OCI-LY1 (cell line): ENCODE data around the gene TP73.

Experiments
- H2AFZ ChIP-seq: fragments of 200-600 bp; sonication (generic), shearing (Covaris generic); 2 replicates; pipeline ENCODE4 v1.6.0; 2014; ENCODE audit warnings: antibody characterized with exemption, mild to moderate bottlenecking, low read length
- H3F3A ChIP-seq: fragments of 200-600 bp; sonication (generic), shearing (Covaris generic); 2 replicates; pipeline ENCODE4 v1.6.0; 2014; ENCODE audit warnings: mild to moderate bottlenecking, antibody characterized with exemption, low read length, moderate library complexity; ENCODE audit not compliant: insufficient read depth
- H3K27ac ChIP-seq: fragments of 200-600 bp; sonication (generic); 2 replicates; pipeline ENCODE4 v1.5.1; 2014; ENCODE audit warnings: low read length, mixed run types, mild to moderate bottlenecking, low read depth; ENCODE audit not compliant: poor library complexity, severe bottlenecking
- H3K27me3 ChIP-seq: fragments of 200-600 bp; sonication (generic); 2 replicates; pipeline ENCODE4 v1.6.0; 2014; ENCODE audit warnings: antibody characterized with exemption, mild to moderate bottlenecking, low read length, moderate library complexity; ENCODE audit not compliant: insufficient read depth
- H3K36me3 ChIP-seq: fragments of 200-600 bp; sonication (generic); 2 replicates; pipeline ENCODE4 v1.6.1; 2014; ENCODE audit warnings: mild to moderate bottlenecking, antibody characterized with exemption, low read length, moderate library complexity, mixed read lengths; ENCODE audit not compliant: insufficient read depth
- H3K4me1 ChIP-seq: fragments of 200-600 bp; sonication (generic); 2 replicates; pipeline ENCODE4 v1.5.1; 2014; ENCODE audit warnings: mild to moderate bottlenecking, low read length, moderate library complexity; ENCODE audit not compliant: insufficient read depth, severe bottlenecking
- H3K4me2 ChIP-seq: fragments of 200-600 bp; sonication (generic), shearing (Covaris generic); 2 replicates; pipeline ENCODE4 v1.6.1; 2014; ENCODE audit warnings: low read length
- H3K4me3 ChIP-seq: fragments of 200-600 bp; sonication (generic); 2 replicates; pipeline ENCODE4 v1.5.1; 2014; ENCODE audit warnings: low read length, low read depth, mild to moderate bottlenecking, mixed read lengths; ENCODE audit not compliant: poor library complexity, severe bottlenecking
- H3K79me2 ChIP-seq: fragments of 200-600 bp; shearing (Covaris generic); 2 replicates; pipeline ENCODE4 v1.6.1; 2016; ENCODE audit warnings: mixed run types, low read length, mixed read lengths; ENCODE audit not compliant: insufficient read depth
- H3K9ac ChIP-seq: fragments of 200-600 bp; sonication (generic), shearing (Covaris generic); 2 replicates; pipeline ENCODE4 v1.6.1; 2014; ENCODE audit warnings: mild to moderate bottlenecking, low read length, mixed read lengths
- H3K9me2 ChIP-seq: fragments of 200-600 bp; sonication (generic), shearing (Covaris generic); 2 replicates; pipeline ENCODE4 v1.6.1; 2014; ENCODE audit warnings: low read depth, mild to moderate bottlenecking, low read length, mixed read lengths
- H3K9me3 ChIP-seq: fragments of 200-600 bp; shearing (Covaris generic); 2 replicates; pipeline ENCODE4 v1.6.1; 2014; ENCODE audit warnings: low read length, mixed read lengths
- H4K20me1 ChIP-seq: fragments of 200-600 bp; sonication (generic), shearing (Covaris generic); 2 replicates; pipeline ENCODE4 v1.6.0; 2016; ENCODE audit warnings: mild to moderate bottlenecking, low read length; ENCODE audit not compliant: insufficient read depth
- EZH2 ChIP-seq: fragments of 200-600 bp; sonication (generic), shearing (Covaris generic); IDR thresholded peaks from 2 replicates; pipeline ENCODE4 v1.8.0; 2017; ENCODE audit warnings: borderline replicate concordance, mixed run types, mild to moderate bottlenecking, antibody characterized with exemption, low read length, moderate library complexity, mixed read lengths
- TF ChIP-seq, protein P1 (sequence below): fragments of 200-600 bp; sonication (generic), shearing (Covaris generic); IDR thresholded peaks from 2 replicates; pipeline ENCODE4 v1.5.1; 2017; ENCODE audit warnings: mild to moderate bottlenecking, antibody characterized with exemption, low read length, moderate library complexity, mixed read lengths

Gene TP73

GRCh38 chr1:3697810-3698209 lies 45.5 kb downstream of the TP73 start:
- H3K79me2 ChIP-seq, result no peaks in the 10 kb centered on the region

DNA sequence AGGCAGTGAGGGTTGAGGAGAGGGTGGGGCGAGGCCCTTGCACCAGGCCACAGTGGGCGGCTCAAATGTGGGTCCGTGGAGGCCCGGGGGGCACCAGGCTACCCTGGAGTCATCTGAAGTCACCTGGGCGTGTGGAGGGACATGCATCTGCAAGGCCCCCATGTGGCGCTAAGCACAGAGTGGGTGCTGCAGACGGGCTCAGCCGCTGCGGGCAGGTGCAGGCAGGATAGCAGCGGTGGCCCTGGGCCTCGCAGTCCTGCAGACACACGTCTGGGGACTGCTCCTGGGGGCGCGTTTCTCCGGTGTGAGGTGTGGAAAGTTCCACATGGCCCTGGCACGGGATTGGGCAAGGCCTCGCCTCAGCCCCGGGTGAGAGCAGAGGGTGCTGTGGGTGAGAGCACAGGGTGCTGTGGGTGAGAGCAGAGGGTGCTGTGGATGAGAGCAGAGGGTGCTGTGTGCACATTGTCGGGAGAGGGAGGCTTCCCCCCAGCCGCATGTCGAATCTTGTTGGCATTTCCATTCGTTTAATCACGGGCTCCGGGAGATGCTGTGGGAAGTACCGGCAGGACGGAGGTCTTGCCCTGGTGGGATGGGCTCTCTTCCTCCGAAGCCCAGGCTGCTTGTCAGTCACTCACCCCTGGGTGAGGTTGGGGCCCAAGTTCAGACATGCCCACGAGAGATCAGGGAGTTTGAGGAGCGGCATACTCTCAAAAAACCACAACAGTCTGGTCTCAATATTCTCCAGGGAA lies 46.5 kb downstream of the TP73 start:
- Histone ChIP-seq H3K27me3 (peaks cover 8% of the 10 kb centered on the region), H3K9me3 (no peaks in the 10 kb centered on the region), H3K9ac (no peak overlapping the region), H2AFZ (no peak overlapping the region), H3K4me3 (no peak overlapping the region), H3K4me2 (no peak overlapping the region), H3K79me2 (no peaks in the 10 kb centered on the region), H4K20me1 (no peaks in the 10 kb centered on the region), H3K9me2 (no peaks in the 10 kb centered on the region), H3K4me1 (no peaks in the 10 kb centered on the region), H3K36me3 (no peaks in the 10 kb centered on the region), H3F3A (no peaks in the 10 kb centered on the region), H3K27ac (no peak overlapping the region)
- no peak for TF ChIP-seq EZH2
- TF ChIP-seq, protein P1, sequence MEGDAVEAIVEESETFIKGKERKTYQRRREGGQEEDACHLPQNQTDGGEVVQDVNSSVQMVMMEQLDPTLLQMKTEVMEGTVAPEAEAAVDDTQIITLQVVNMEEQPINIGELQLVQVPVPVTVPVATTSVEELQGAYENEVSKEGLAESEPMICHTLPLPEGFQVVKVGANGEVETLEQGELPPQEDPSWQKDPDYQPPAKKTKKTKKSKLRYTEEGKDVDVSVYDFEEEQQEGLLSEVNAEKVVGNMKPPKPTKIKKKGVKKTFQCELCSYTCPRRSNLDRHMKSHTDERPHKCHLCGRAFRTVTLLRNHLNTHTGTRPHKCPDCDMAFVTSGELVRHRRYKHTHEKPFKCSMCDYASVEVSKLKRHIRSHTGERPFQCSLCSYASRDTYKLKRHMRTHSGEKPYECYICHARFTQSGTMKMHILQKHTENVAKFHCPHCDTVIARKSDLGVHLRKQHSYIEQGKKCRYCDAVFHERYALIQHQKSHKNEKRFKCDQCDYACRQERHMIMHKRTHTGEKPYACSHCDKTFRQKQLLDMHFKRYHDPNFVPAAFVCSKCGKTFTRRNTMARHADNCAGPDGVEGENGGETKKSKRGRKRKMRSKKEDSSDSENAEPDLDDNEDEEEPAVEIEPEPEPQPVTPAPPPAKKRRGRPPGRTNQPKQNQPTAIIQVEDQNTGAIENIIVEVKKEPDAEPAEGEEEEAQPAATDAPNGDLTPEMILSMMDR, result no peak

More at GRCh38 chr1:3697810-3698209, 45.5 kb downstream of the TP73 start:
- Histone ChIP-seq H3K27me3 (peaks cover 8% of the 10 kb centered on the region), H2AFZ (no peak overlapping the region), H3K9me2 (no peaks in the 10 kb centered on the region), H3K9me3 (no peaks in the 10 kb centered on the region), H3K4me3 (no peak overlapping the region), H3K27ac (no peak overlapping the region), H3F3A (no peaks in the 10 kb centered on the region), H3K4me2 (no peak overlapping the region), H4K20me1 (no peaks in the 10 kb centered on the region), H3K36me3 (no peaks in the 10 kb centered on the region), H3K9ac (no peak overlapping the region), H3K4me1 (no peaks in the 10 kb centered on the region)
- TF ChIP-seq, protein P1, result no peak
- TF ChIP-seq EZH2, result no peak

GRCh38 chr1:3699596-3699995 lies 47.3 kb downstream of the TP73 start:
- no peak overlapping the region for H3K4me2 ChIP-seq
- no peaks in the 10 kb centered on the region for H3K36me3 ChIP-seq
- H3K79me2 ChIP-seq, result no peaks in the 10 kb centered on the region
- H3K9me2 ChIP-seq, result no peaks in the 10 kb centered on the region
- H3K4me3 ChIP-seq, result no peak overlapping the region
- no peaks in the 10 kb centered on the region for H3F3A ChIP-seq
- no peak overlapping the region for H2AFZ ChIP-seq
- no peak overlapping the region for H3K27ac ChIP-seq
- TF ChIP-seq EZH2, result no peak
- TF ChIP-seq, protein P1, result no peak
- no peaks in the 10 kb centered on the region for H3K9me3 ChIP-seq
- no peak overlapping the region for H3K9ac ChIP-seq
- H3K4me1 ChIP-seq, result no peaks in the 10 kb centered on the region
- H4K20me1 ChIP-seq, result no peaks in the 10 kb centered on the region
- H3K27me3 ChIP-seq, result peaks cover 10% of the 10 kb centered on the region
